ENCODE data around the gene LMF1.

LMF1 gene

GRCh38 chr16:931626-932500 lies 38.9 kb downstream of the LMF1 start:
- Histone ChIP-seq H3K4me3 (ENCODE audit: low read length in 2 of 2) (no peak overlapping the region), H3K9me3 (ENCODE audit: control insufficient read depth in 2 of 2, low read length in 2 of 2) (no peaks in the 10 kb centered on the region), H3K4me1 (ENCODE audit: control insufficient read depth in 2 of 2, insufficient read depth in 2 of 2, low read length in 2 of 2) (no peaks in the 10 kb centered on the region), H3K36me3 (ENCODE audit: control insufficient read depth in 2 of 2, insufficient read depth in 2 of 2, low read length in 2 of 2) (peaks cover 2 to 6% of the 10 kb centered on the region in 2 donors), H3K27ac (ENCODE audit: low read depth in 2 of 2, low read length in 2 of 2) (no peak overlapping the region), H3K9ac (ENCODE audit: low read depth in 1 of 2, low read length in 2 of 2) (no peak overlapping the region), H3K27me3 (ENCODE audit: control insufficient read depth in 2 of 2, insufficient read depth in 2 of 2, low read length in 2 of 2) (no peaks in the 10 kb centered on the region)

- H3K9ac ChIP-seq (ENCODE audit: low read depth in 1 of 2, low read length in 2 of 2) = no peak overlapping the region
- H3K4me1 ChIP-seq (ENCODE audit: control insufficient read depth in 2 of 2, insufficient read depth in 2 of 2, low read length in 2 of 2) = no peaks in the 10 kb centered on the region
- no peak overlapping the region for H3K27ac ChIP-seq (ENCODE audit: low read depth in 2 of 2, low read length in 2 of 2)
- no peak overlapping the region for H3K4me3 ChIP-seq (ENCODE audit: low read length in 2 of 2)
- H3K36me3 ChIP-seq (ENCODE audit: control insufficient read depth in 2 of 2, insufficient read depth in 2 of 2, low read length in 2 of 2) = peaks cover 2 to 6% of the 10 kb centered on the region in 2 donors
- H3K9me3 ChIP-seq (ENCODE audit: control insufficient read depth in 2 of 2, low read length in 2 of 2) = no peaks in the 10 kb centered on the region
- no peaks in the 10 kb centered on the region for H3K27me3 ChIP-seq (ENCODE audit: control insufficient read depth in 2 of 2, insufficient read depth in 2 of 2, low read length in 2 of 2)
Measured at GRCh38 chr16:931171-931570, 39.6 kb downstream of the LMF1 start.

GRCh38 chr16:930511-930910 lies 40.3 kb downstream of the LMF1 start:
- H3K36me3 ChIP-seq (ENCODE audit: control insufficient read depth in 2 of 2, insufficient read depth in 2 of 2, low read length in 2 of 2) = peaks cover 2 to 6% of the 10 kb centered on the region in 2 donors
- no peaks in the 10 kb centered on the region for H3K27me3 ChIP-seq (ENCODE audit: control insufficient read depth in 2 of 2, insufficient read depth in 2 of 2, low read length in 2 of 2)
- no peak overlapping the region for H3K27ac ChIP-seq (ENCODE audit: low read depth in 2 of 2, low read length in 2 of 2)
- H3K9me3 ChIP-seq (ENCODE audit: control insufficient read depth in 2 of 2, low read length in 2 of 2) = no peaks in the 10 kb centered on the region
- no peak overlapping the region for H3K4me3 ChIP-seq (ENCODE audit: low read length in 2 of 2)
- H3K9ac ChIP-seq (ENCODE audit: low read depth in 1 of 2, low read length in 2 of 2) = no peak overlapping the region
- no peaks in the 10 kb centered on the region for H3K4me1 ChIP-seq (ENCODE audit: control insufficient read depth in 2 of 2, insufficient read depth in 2 of 2, low read length in 2 of 2)

- Histone ChIP-seq H3K36me3 (ENCODE audit: control insufficient read depth in 2 of 2, insufficient read depth in 2 of 2, low read length in 2 of 2) (peaks cover 2 to 6% of the 10 kb centered on the region in 2 donors), H3K27me3 (ENCODE audit: control insufficient read depth in 2 of 2, insufficient read depth in 2 of 2, low read length in 2 of 2) (no peaks in the 10 kb centered on the region), H3K27ac (ENCODE audit: low read depth in 2 of 2, low read length in 2 of 2) (no peak overlapping the region), H3K9ac (ENCODE audit: low read depth in 1 of 2, low read length in 2 of 2) (no peak overlapping the region), H3K9me3 (ENCODE audit: control insufficient read depth in 2 of 2, low read length in 2 of 2) (no peaks in the 10 kb centered on the region), H3K4me3 (ENCODE audit: low read length in 2 of 2) (no peak overlapping the region), H3K4me1 (ENCODE audit: control insufficient read depth in 2 of 2, insufficient read depth in 2 of 2, low read length in 2 of 2) (no peaks in the 10 kb centered on the region)
Measured at GRCh38 chr16:930076-930475, 40.7 kb downstream of the LMF1 start.

GRCh38 chr16:929227-930073 lies 41.3 kb downstream of the LMF1 start:
- Histone ChIP-seq H3K9me3 (ENCODE audit: control insufficient read depth in 2 of 2, low read length in 2 of 2) (no peaks in the 10 kb centered on the region), H3K4me1 (ENCODE audit: control insufficient read depth in 2 of 2, insufficient read depth in 2 of 2, low read length in 2 of 2) (no peaks in the 10 kb centered on the region), H3K27ac (ENCODE audit: low read depth in 2 of 2, low read length in 2 of 2) (no peak overlapping the region), H3K9ac (ENCODE audit: low read depth in 1 of 2, low read length in 2 of 2) (no peak overlapping the region), H3K36me3 (ENCODE audit: control insufficient read depth in 2 of 2, insufficient read depth in 2 of 2, low read length in 2 of 2) (peaks cover 2 to 6% of the 10 kb centered on the region in 2 donors), H3K27me3 (ENCODE audit: control insufficient read depth in 2 of 2, insufficient read depth in 2 of 2, low read length in 2 of 2) (no peaks in the 10 kb centered on the region), H3K4me3 (ENCODE audit: low read length in 2 of 2) (no peak overlapping the region)

- Histone ChIP-seq H3K27me3 (ENCODE audit: control insufficient read depth in 2 of 2, insufficient read depth in 2 of 2, low read length in 2 of 2) (no peaks in the 10 kb centered on the region), H3K4me1 (ENCODE audit: control insufficient read depth in 2 of 2, insufficient read depth in 2 of 2, low read length in 2 of 2) (no peaks in the 10 kb centered on the region), H3K9ac (ENCODE audit: low read depth in 1 of 2, low read length in 2 of 2) (no peak overlapping the region), H3K4me3 (ENCODE audit: low read length in 2 of 2) (no peak overlapping the region), H3K36me3 (ENCODE audit: control insufficient read depth in 2 of 2, insufficient read depth in 2 of 2, low read length in 2 of 2) (peaks cover 0 to under 1% of the 10 kb centered on the region in 2 donors), H3K27ac (ENCODE audit: low read depth in 2 of 2, low read length in 2 of 2) (no peak overlapping the region), H3K9me3 (ENCODE audit: control insufficient read depth in 2 of 2, low read length in 2 of 2) (no peaks in the 10 kb centered on the region)
Measured at GRCh38 chr16:928526-928925, 42.3 kb downstream of the LMF1 start.

GRCh38 chr16:927931-928330 lies 42.9 kb downstream of the LMF1 start:
- no peaks in the 10 kb centered on the region for H3K27me3 ChIP-seq (ENCODE audit: control insufficient read depth in 2 of 2, insufficient read depth in 2 of 2, low read length in 2 of 2)

GRCh38 chr16:927406-927805 lies 43.4 kb downstream of the LMF1 start:
- Histone ChIP-seq H3K9ac (ENCODE audit: low read depth in 1 of 2, low read length in 2 of 2) (no peak overlapping the region), H3K9me3 (ENCODE audit: control insufficient read depth in 2 of 2, low read length in 2 of 2) (no peaks in the 10 kb centered on the region), H3K27ac (ENCODE audit: low read depth in 2 of 2, low read length in 2 of 2) (no peak overlapping the region), H3K4me3 (ENCODE audit: low read length in 2 of 2) (no peak overlapping the region), H3K4me1 (ENCODE audit: control insufficient read depth in 2 of 2, insufficient read depth in 2 of 2, low read length in 2 of 2) (no peaks in the 10 kb centered on the region), H3K36me3 (ENCODE audit: control insufficient read depth in 2 of 2, insufficient read depth in 2 of 2, low read length in 2 of 2) (peaks cover 0 to 6% of the 10 kb centered on the region in 2 donors), H3K27me3 (ENCODE audit: control insufficient read depth in 2 of 2, insufficient read depth in 2 of 2, low read length in 2 of 2) (no peaks in the 10 kb centered on the region)

More at GRCh38 chr16:927931-928330, 42.9 kb downstream of the LMF1 start:
- Histone ChIP-seq H3K36me3 (ENCODE audit: control insufficient read depth in 2 of 2, insufficient read depth in 2 of 2, low read length in 2 of 2) (peaks cover 0 to 6% of the 10 kb centered on the region in 2 donors), H3K9ac (ENCODE audit: low read depth in 1 of 2, low read length in 2 of 2) (no peak overlapping the region), H3K4me3 (ENCODE audit: low read length in 2 of 2) (no peak overlapping the region), H3K9me3 (ENCODE audit: control insufficient read depth in 2 of 2, low read length in 2 of 2) (no peaks in the 10 kb centered on the region), H3K4me1 (ENCODE audit: control insufficient read depth in 2 of 2, insufficient read depth in 2 of 2, low read length in 2 of 2) (no peaks in the 10 kb centered on the region), H3K27ac (ENCODE audit: low read depth in 2 of 2, low read length in 2 of 2) (no peak overlapping the region)

- Histone ChIP-seq H3K27me3 (ENCODE audit: control insufficient read depth in 2 of 2, insufficient read depth in 2 of 2, low read length in 2 of 2) (no peaks in the 10 kb centered on the region), H3K36me3 (ENCODE audit: control insufficient read depth in 2 of 2, insufficient read depth in 2 of 2, low read length in 2 of 2) (peaks cover 0 to 6% of the 10 kb centered on the region in 2 donors), H3K9me3 (ENCODE audit: control insufficient read depth in 2 of 2, low read length in 2 of 2) (no peaks in the 10 kb centered on the region), H3K9ac (ENCODE audit: low read depth in 1 of 2, low read length in 2 of 2) (no peak overlapping the region), H3K27ac (ENCODE audit: low read depth in 2 of 2, low read length in 2 of 2) (no peak overlapping the region), H3K4me3 (ENCODE audit: low read length in 2 of 2) (no peak overlapping the region), H3K4me1 (ENCODE audit: control insufficient read depth in 2 of 2, insufficient read depth in 2 of 2, low read length in 2 of 2) (no peaks in the 10 kb centered on the region)
Measured at GRCh38 chr16:926715-927114, 44.1 kb downstream of the LMF1 start.

GRCh38 chr16:924806-925205 lies 46.0 kb downstream of the LMF1 start:
- Histone ChIP-seq H3K4me3 (ENCODE audit: low read length in 2 of 2) (no peak overlapping the region), H3K36me3 (ENCODE audit: control insufficient read depth in 2 of 2, insufficient read depth in 2 of 2, low read length in 2 of 2) (peaks cover 0 to 6% of the 10 kb centered on the region in 2 donors), H3K9ac (ENCODE audit: low read depth in 1 of 2, low read length in 2 of 2) (no peak overlapping the region), H3K27ac (ENCODE audit: low read depth in 2 of 2, low read length in 2 of 2) (no peak overlapping the region), H3K9me3 (ENCODE audit: control insufficient read depth in 2 of 2, low read length in 2 of 2) (no peaks in the 10 kb centered on the region), H3K27me3 (ENCODE audit: control insufficient read depth in 2 of 2, insufficient read depth in 2 of 2, low read length in 2 of 2) (no peaks in the 10 kb centered on the region), H3K4me1 (ENCODE audit: control insufficient read depth in 2 of 2, insufficient read depth in 2 of 2, low read length in 2 of 2) (peaks cover 0 to 4% of the 10 kb centered on the region in 2 donors)
